Tibial nerve (tissue), 3 donors: ENCODE measurements around the gene PRL.

Source experiments
- CTCF ChIP-seq, 5 experiments: fragments of 200-600 bp in 3 of 5; fragments of 450-650 bp in 2 of 5; sonication (generic) in 3 of 5; IDR thresholded peaks; one replicate each; pipeline ENCODE4 v1.5.1; 2016 to 2019; ENCODE audit warnings: antibody characterized with exemption in 5 of 5, mild to moderate bottlenecking in 3 of 5, moderate library complexity in 2 of 5
- POLR2A ChIP-seq, 2 donors: fragments of 450-650 bp; IDR thresholded peaks; one replicate each; pipeline ENCODE4 v1.6.1; 2017; ENCODE audit warnings: antibody characterized with exemption in 2 of 2, mild to moderate bottlenecking in 2 of 2, moderate library complexity in 2 of 2

GRCh38 chr6:22327881-22328280, 31.0 kb upstream of the PRL start:
- TF ChIP-seq CTCF (IDR thresholded peaks at IDR 0.05) (no peak), POLR2A (IDR thresholded peaks at IDR 0.05) (no peak)
